Thoracic aorta (tissue), 2 donors: Measurements from ENCODE around the gene WIF1. TPM values are rescaled to one million over a fixed set of nuclear protein-coding genes. Genes with fewer than 3 reads are reported as not detected.

Experiments used
- ATAC-seq: fragments of 150-250 bp; one replicate; pipeline ENCODE4 v1.8.0; 2017; ENCODE audit warnings: low read depth; ENCODE audit not compliant: insufficient number of reproducible peaks, low FRiP score
- DNase-seq: peaks from one replicate; pipeline ENCODE4 v3.0.0-alpha.2; 2020; ENCODE audit warnings: low spot score
- H3K27ac ChIP-seq, 2 donors: fragments of 200-600 bp; sonication (generic); 1 replicate in 1 of 2; 2 replicates in 1 of 2; pipeline ENCODE4 v1.5.1; 2016; ENCODE audit warnings: mild to moderate bottlenecking in 2 of 2, moderate library complexity in 2 of 2
- H3K27me3 ChIP-seq: fragments of 200-600 bp; sonication (generic); replicated peaks from 2 replicates; pipeline ENCODE4 v1.6.0; 2016; ENCODE audit warnings: mild to moderate bottlenecking; ENCODE audit not compliant: insufficient read depth
- H3K36me3 ChIP-seq: fragments of 200-600 bp; sonication (generic); one replicate; pipeline ENCODE4 v1.5.1; 2016
- H3K4me1 ChIP-seq, 2 donors: fragments of 200-600 bp; sonication (generic); 1 replicate in 1 of 2; 2 replicates in 1 of 2; pipeline versions ENCODE4 v1.5.1 to v1.6.0; 2016; ENCODE audit warnings: low read depth in 2 of 2, mild to moderate bottlenecking in 1 of 2; ENCODE audit not compliant: control insufficient read depth in 1 of 2
- H3K4me3 ChIP-seq: fragments of 200-600 bp; sonication (generic); 2 replicates; pipeline ENCODE4 v1.5.1; 2016; ENCODE audit warnings: mild to moderate bottlenecking
- H3K9me3 ChIP-seq: fragments of 200-600 bp; sonication (generic); 2 replicates; pipeline ENCODE4 v1.5.1; 2016
- CTCF ChIP-seq: fragments of 200-600 bp; sonication (generic); IDR thresholded peaks from one replicate; pipeline ENCODE4 v1.5.1; 2019; ENCODE audit warnings: antibody characterized with exemption
- total RNA-seq, 2 donors: library from RNA; depleted of rRNA; stranded (reverse); fragments of >200 nt; gene quantifications; one replicate each; pipeline versions ENCODE4 v1.1.0 to v1.2.3, GENCODE V29; 2016

The WIF1 gene
- not detected for total RNA-seq

- H3K27ac ChIP-seq = no peak within 1 kb of the TSS
- H3K36me3 ChIP-seq = no peaks in the 10 kb centered on the region
- no peaks in the 10 kb centered on the region for H3K9me3 ChIP-seq
- TF ChIP-seq CTCF = peak; percentile 13
- DNase-seq = no peak
- H3K4me1 ChIP-seq = peaks cover 4 to 9% of the 10 kb centered on the region in 2 donors
- no peaks in the 10 kb centered on the region for H3K27me3 ChIP-seq
- H3K4me3 ChIP-seq = peak within 1 kb of the TSS; percentile 67
- ATAC-seq = no peak
Observed at GRCh38 chr12:65121049-65121955, at the start of gene WIF1. TSS of gene WIF1 (minus strand) at chr12:65121305. CDS start at chr12:65121191, 114 bp downstream.

- no peak for TF ChIP-seq CTCF
- peak overlapping the region; percentile 83 for H3K4me3 ChIP-seq
- H3K27ac ChIP-seq = peak overlapping the region; percentile 90 to 97
- ATAC-seq (peak; percentile 23), DNase-seq (peak; percentile 20)
- no peaks in the 10 kb centered on the region for H3K27me3 ChIP-seq
- H3K36me3 ChIP-seq = no peaks in the 10 kb centered on the region
- H3K4me1 ChIP-seq = peaks cover 40 to 51% of the 10 kb centered on the region in 2 donors
- no peaks in the 10 kb centered on the region for H3K9me3 ChIP-seq
Observed at GRCh38 chr12:65170209-65170881, 49.2 kb upstream of the WIF1 start.

- Histone ChIP-seq H3K27ac (peak within 1 kb of the TSS; percentile 90 to 97), H3K4me1 (peaks cover 38 to 43% of the 10 kb centered on the region in 2 donors), H3K27me3 (no peaks in the 10 kb centered on the region), H3K36me3 (no peaks in the 10 kb centered on the region), H3K9me3 (no peaks in the 10 kb centered on the region), H3K4me3 (peak within 1 kb of the TSS; percentile 83)
- no peak for TF ChIP-seq CTCF
- peak; percentile 63 for ATAC-seq
- DNase-seq = peak; percentile 88
Observed at GRCh38 chr12:65169320-65170208, 48.5 kb upstream of the WIF1 start, which contains the start of gene LEMD3. TSS of gene LEMD3 (plus strand) at chr12:65169583. CDS start at chr12:65169597, 14 bp downstream.

- H3K27ac ChIP-seq = peak overlapping the region; percentile 90 to 97
- H3K36me3 ChIP-seq = no peaks in the 10 kb centered on the region
- DNase-seq (no peak), ATAC-seq (no peak)
- H3K4me3 ChIP-seq = peak overlapping the region; percentile 83
- H3K4me1 ChIP-seq = peaks cover 31 to 37% of the 10 kb centered on the region in 2 donors
- no peaks in the 10 kb centered on the region for H3K9me3 ChIP-seq
- no peak for TF ChIP-seq CTCF
- no peaks in the 10 kb centered on the region for H3K27me3 ChIP-seq
Observed at GRCh38 chr12:65168681-65169319, 47.7 kb upstream of the WIF1 start.
